ENCODE results near the gene CYP21A2. TPM values are rescaled to one million over a fixed set of nuclear protein-coding genes. Genes with fewer than 3 reads are reported as not detected.

Gene CYP21A2
- total and polyA plus RNA-seq, 2 of the 8 experiments (the other 6 are each of a cell fraction or from before 2014, with no cell fraction given), result 0.22 to 0.23 TPM

DNA sequence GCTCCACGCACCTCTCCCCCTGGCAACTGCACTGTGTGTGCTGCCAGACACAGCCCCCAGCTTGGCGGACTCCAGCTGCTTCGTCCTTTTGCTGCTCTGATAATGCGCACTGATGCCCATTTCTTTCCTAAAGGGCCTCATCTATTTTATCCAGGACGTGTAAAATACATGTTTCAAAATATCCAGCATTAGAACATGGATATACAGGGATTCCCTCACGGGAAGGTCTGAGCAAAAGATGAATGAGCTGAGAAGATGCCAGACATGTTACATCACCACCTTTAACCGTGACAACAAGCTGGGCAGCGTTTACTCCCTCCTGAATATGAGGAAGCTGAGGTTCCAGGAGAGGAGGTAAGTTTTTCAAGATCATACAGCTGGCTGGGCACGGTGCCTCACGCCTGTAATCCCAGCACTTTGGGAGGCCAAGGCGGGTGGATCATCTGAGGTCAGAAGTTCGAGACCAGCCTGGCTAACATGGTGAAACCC lies 38.1 kb downstream of the CYP21A2 start:
- no peak for FAIRE-seq
- H4K20me1 ChIP-seq (replicated peaks in 1 of 2; ENCODE audit: control insufficient read depth in 1 of 2, insufficient read depth in 2 of 2, low read length in 2 of 2), result no peaks in the 10 kb centered on the region
- no peak overlapping the region for H2AFZ ChIP-seq (ENCODE audit: low read length)
- no peak for TF ChIP-seq NANOG (IDR thresholded peaks at IDR 0.05; ENCODE audit: insufficient read depth, low read depth, low read length, poor library complexity, severe bottlenecking)
- TF ChIP-seq SP1 (IDR thresholded peaks at IDR 0.05; ENCODE audit: low read depth, low read length), result no peak
- no peak for TF ChIP-seq KDM4A (IDR thresholded peaks at IDR 0.05; ENCODE audit: low read depth, low read length, severe bottlenecking)
- WGBS, 2 experiments (ENCODE audit: extremely low coverage in 1 of 2, insufficient coverage in 1 of 2, insufficient read length in 1 of 2, insufficient replicate concordance in 2 of 2, low coverage in 1 of 2, low lambda C conversion rate in 2 of 2, missing lambda C conversion rate in 1 of 2), result 87% methylated on average over 12 of the region's 12 CpGs; no CpG with 5 or more reads in 1 of the 2 experiments
- H3K36me3 ChIP-seq (ENCODE audit: control insufficient read depth in 2 of 4, insufficient read depth in 4 of 4, low read length in 3 of 4), result no peaks in the 10 kb centered on the region
- H3K56ac ChIP-seq (replicated peaks; ENCODE audit: insufficient read length, low read depth, low read length), result no peak overlapping the region
- POLR2A ChIA-PET (ENCODE audit: partially characterized antibody), result interaction anchor here (1.1 to 1.4 kb wide), 4 partner anchors 11 to 127 kb away, joined by 3 to 5 read pairs (median 4); no protein-coding TSS in a partner anchor
- H2BK15ac ChIP-seq (ENCODE audit: low read length), result no peak overlapping the region
- no peaks in the 10 kb centered on the region for H3K79me1 ChIP-seq (ENCODE audit: low read depth, low read length)
- no peaks in the 10 kb centered on the region for H3K79me2 ChIP-seq (ENCODE audit: control insufficient read depth in 1 of 2, insufficient read depth in 2 of 2, low read length in 2 of 2)
- H3K4me3 ChIP-seq (ENCODE audit: extremely low read depth in 1 of 4, insufficient read depth in 2 of 4, low read depth in 3 of 4, low read length in 4 of 4), result no peak overlapping the region
- no peaks in the 10 kb centered on the region for H3K23me2 ChIP-seq (ENCODE audit: low read depth, low read length)
- no peak overlapping the region for H2BK12ac ChIP-seq (ENCODE audit: low read depth, low read length)
- no peak overlapping the region for H2AK5ac ChIP-seq (ENCODE audit: low read depth, low read length)
- H3K27ac ChIP-seq (ENCODE audit: low read depth, low read length), result no peak overlapping the region
- no peaks in the 10 kb centered on the region for H3K27me3 ChIP-seq (replicated peaks in 1 of 4; ENCODE audit: control insufficient read depth in 3 of 4, extremely low read depth in 1 of 4, insufficient read depth in 3 of 4, low read length in 3 of 4)
- H3K23ac ChIP-seq (ENCODE audit: insufficient read length), result no peak overlapping the region
- H3K4me1 ChIP-seq (replicated peaks in 1 of 4; ENCODE audit: control insufficient read depth in 3 of 4, insufficient read depth in 4 of 4, low read length in 3 of 4), result peaks cover 0 to 3% (median 1%) of the 10 kb centered on the region in 4 experiments; a peak in 3 of 7 replicates
- H2BK5ac ChIP-seq (ENCODE audit: low read depth, low read length), result no peak overlapping the region
- no peak overlapping the region for H4K5ac ChIP-seq (ENCODE audit: insufficient read length, low read depth, low read length)
- DNase-seq (ENCODE audit: low read depth in 1 of 2, low spot score in 2 of 2), result no peak
- H2BK20ac ChIP-seq (ENCODE audit: low read length), result no peak overlapping the region
- no peak overlapping the region for H3K4me2 ChIP-seq (ENCODE audit: insufficient read depth in 1 of 2, low read depth in 2 of 2, low read length in 2 of 2)
- no peak overlapping the region for H4K91ac ChIP-seq (replicated peaks; ENCODE audit: insufficient read length, low read length)
- H3K14ac ChIP-seq (ENCODE audit: insufficient read length), result no peak overlapping the region
- H3K18ac ChIP-seq (ENCODE audit: extremely low read depth, low read length), result no peak overlapping the region
- H2BK120ac ChIP-seq (replicated peaks; ENCODE audit: low read depth, low read length), result no peak overlapping the region
- H3K9me3 ChIP-seq (ENCODE audit: insufficient read depth in 2 of 2, low read depth in 1 of 2, low read length in 1 of 2), result no peaks in the 10 kb centered on the region
- no peak overlapping the region for H4K8ac ChIP-seq (ENCODE audit: extremely low read depth, insufficient read depth, low read length)
- CTCF ChIA-PET (ENCODE audit: partially characterized antibody), result interaction anchor here (0.9 to 2.8 kb wide), 6 partner anchors 9 to 29 kb away, joined by 4 to 16 read pairs (median 7); no protein-coding TSS in a partner anchor
- H3K4ac ChIP-seq (replicated peaks; ENCODE audit: insufficient read length, low read depth, low read length), result no peak overlapping the region
- H3K9ac ChIP-seq (replicated peaks in 1 of 4; ENCODE audit: extremely low read depth in 1 of 4, low read depth in 3 of 4, low read length in 3 of 4), result no peak overlapping the region
